Measurements from ENCODE around the gene PFN3.

PFN3 gene, protein sequence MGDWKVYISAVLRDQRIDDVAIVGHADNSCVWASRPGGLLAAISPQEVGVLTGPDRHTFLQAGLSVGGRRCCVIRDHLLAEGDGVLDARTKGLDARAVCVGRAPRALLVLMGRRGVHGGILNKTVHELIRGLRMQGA

DNA sequence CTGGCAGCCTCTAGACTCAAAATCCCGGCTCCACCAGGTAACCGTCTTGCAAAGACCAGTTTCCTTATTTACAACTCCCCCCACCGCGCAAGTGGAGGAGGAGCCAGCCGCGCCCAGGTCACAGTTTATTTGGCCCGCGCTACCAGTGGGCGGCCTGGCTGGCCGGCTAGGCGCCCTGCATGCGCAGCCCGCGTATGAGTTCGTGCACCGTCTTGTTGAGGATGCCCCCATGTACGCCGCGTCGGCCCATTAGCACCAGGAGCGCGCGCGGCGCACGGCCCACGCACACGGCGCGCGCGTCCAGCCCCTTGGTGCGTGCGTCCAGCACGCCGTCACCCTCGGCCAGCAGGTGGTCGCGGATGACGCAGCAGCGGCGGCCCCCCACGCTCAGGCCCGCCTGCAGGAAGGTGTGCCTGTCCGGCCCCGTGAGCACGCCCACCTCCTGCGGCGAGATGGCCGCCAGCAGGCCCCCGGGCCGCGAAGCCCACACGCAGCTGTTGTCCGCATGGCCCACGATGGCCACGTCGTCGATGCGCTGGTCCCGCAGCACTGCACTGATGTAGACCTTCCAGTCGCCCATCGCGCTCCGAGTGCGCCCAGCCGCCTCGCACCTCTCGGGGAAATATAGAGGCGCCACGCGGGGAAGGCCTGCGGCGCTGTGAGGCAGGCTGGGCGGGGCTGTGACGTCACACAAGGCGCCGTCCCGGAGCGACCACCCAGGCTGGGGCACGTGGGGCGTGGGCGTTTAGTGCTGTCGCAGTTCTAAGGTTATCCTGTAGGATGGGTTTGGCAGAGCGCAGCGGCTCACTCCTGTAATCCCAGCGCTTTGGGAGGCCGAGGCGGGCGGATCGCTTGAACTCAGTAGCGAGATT lies at the start of gene PFN3:
TSS of gene PFN3 (minus strand) at position 665 of the 872 bp plus-strand sequence. CDS start at position 580, 85 bp downstream.
- no peak for DNase-seq

DNA sequence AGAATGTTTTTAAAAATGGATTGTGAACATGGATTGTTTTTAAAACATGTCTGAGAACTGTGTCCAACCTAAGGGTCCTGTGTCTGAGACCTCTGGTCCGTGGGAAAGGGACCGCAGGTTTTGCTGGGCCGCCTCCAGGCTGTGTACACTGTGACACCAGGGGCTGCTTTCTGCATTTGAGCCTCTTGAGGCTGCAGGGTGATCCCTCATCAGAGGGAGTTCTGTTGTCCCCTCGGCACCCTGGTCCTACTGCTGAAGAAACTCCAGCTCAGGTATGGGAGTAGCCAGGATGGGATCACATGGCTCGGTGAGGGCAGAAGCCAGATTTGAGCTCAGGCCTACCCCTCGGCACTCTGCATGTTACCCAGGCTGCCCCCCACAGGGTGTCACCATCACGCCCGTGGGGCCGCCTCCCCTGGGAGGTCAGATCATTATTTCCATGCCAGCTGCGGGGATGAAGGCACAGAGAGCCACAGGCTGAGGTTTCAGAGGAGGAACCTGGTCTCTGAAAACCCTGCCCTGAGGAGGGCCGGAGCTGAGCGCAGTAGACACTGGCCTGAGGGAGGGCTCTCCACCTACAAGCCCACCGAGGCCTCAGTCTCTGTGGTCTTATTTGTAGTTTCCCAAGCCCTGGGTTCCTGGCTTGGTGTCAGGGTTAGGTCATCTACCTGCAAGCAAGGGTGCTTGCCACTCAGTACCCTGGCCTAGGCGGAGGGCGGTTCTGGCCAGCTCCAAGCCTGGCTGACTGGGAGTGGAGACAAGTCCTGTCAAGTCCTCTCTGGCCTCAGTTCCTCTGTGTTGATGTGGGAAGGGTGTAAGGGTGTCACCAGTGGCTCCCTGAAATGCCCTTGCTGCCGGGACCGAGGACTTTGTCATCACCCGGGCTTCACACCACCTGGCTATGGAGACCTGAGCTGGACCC lies 48.9 kb upstream of the PFN3 start:
- DNase-seq: no peak

DNA sequence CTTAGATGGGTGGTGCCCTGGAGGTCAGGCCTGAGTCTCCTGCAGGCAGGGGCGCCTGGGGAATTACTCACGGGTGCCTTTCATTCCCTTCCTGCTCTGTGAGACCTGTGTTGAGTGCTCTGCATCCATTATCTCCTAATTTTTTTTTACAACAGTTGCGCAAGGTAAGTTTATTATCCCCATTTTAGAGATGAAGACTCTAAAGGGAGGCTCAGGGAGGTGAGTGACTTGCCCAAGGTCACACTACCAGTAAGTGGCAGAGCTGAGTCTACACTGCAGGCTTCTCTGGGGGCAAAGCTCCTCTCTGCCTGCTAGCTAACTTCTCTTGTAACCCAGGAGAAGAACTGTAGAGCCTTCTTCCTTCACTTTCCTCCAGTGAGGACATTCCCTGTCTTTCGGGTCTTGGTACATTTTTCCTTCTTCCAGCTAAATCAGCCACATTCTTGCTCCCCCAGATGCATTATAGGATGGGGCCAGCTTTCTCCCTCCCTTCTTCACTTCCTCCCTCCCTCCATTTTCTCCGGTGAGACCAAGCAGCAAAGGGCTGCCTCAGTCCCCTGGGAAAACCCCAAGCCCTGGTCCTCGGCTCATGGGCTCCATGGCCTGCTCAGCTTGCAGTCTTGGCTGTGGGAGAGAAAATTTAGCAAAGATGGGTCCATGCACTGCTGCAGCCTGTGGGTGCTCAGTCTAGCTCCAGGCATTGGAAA lies 47.9 kb upstream of the PFN3 start:
- no peak for DNase-seq

DNA sequence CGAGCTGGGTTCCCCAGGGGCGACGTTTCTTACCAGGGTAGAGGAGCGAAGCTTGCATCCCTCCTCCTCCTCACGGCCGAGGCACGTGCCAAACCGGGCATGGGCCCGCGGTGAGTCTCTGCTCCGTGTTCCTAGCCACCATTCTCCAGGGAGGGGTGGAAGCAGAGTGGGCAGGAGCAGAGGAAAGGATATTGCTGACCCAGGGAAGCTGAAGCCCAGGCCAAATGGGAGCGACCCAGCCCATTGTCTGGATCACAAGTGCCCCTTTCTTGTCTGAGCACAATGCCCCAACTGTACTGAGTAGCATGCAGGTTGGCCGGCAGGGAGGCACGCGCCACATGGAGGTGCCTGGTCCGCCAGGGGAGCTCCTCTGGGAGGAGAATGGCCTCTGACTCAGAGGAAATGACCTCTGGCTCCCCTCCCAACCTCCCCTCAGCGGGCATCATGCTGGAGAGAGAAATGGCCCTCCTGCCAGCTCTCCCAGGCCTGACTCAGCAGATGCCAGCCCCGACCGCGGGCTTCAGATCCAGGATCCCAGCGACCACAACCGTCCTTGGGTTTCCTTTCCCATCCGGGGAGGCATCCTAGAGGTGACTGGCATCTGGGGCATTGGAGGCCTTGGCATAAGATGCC lies 47.3 kb upstream of the PFN3 start:
- DNase-seq: no peak

DNA sequence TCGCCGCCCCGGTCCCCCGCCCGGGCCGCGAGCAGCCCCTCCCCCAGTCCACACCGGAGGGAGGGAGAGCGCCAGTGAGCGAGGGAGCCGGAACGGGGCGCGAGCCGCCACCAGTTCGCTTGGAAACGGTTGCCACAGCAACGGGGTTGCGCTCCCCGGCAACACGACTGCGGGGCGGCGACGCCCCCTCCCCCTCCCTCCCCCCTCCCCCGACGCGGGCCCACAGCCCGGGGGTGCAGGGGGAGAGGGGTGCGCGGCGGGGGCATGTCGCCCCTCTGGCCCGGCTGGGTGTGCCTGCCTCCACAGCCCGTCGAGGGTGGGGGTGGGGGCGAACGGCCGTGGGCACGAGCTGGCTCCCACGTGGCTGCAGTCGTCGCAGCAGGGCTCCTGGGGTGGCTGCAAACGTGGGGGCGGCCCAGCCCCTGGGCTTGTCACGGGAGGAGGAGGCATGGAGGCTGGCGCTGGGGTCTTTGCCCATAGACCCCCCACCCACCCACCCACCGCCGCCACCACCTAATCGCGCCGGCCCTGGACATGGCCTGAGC lies 46.7 kb upstream of the PFN3 start:
- no peak for DNase-seq

DNA sequence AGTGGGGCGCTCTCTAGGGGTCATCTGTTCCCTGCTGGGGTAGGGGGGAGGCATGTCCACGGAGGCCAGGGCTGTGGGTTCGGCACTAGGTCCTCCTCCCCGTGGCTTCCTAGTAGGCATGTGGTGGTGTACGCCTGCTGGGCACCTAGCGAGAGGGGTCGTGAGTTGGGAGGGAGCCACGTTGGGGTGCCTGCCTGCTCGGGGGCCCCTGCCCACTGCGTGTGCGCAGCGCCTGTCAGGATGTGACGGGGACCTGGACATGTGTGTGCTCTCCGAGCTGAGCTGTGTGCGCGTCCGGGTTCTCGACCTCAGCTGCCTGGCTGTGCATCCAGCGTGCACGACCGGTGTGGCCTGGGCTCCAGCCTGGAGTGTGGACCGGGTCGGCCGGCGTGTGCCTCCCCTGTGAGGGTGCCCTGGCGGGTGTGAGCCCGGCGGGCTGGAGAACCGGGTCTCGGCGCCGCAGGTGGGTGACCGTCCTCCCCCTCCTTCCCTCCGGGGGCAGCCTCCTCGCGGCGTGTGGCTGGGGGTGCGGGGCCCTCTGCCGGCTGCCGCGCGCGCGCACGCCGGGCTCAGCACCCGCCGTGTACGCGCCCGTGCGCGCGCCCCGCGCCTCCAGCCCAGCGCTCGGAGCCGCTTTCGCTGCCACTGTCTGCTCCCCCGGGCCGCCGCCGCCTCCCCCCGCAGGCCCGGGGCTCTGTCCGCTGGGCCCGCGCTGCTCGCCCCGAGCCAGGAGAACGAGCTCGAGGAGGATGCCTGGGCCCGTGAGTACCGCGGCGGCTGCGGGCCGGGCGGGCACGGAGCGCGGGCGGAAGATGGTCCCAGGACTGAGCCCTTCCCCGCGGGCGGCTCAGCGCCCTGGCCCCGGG lies 46.0 kb upstream of the PFN3 start, which contains the start of gene PRR7:
TSS of gene PRR7 (plus strand) at position 615 of the 866 bp plus-strand sequence. CDS start 8,254 bp downstream, outside the sequence.
- DNase-seq: no peak

DNA sequence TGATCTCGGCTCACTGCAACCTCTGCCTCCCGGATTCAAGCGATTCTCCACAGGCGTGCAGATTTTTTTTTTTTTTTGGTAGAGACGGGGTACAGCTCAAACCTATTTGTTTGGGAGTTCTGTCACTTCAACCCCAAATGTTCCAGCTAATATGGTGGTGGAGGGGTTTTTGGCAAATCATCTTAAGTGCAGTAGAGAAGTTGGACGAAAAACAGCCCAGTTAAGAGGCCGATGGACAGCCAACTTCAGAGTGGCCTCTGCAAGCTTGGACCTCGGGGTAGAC lies 45.4 kb upstream of the PFN3 start:
- no peak for DNase-seq

DNA sequence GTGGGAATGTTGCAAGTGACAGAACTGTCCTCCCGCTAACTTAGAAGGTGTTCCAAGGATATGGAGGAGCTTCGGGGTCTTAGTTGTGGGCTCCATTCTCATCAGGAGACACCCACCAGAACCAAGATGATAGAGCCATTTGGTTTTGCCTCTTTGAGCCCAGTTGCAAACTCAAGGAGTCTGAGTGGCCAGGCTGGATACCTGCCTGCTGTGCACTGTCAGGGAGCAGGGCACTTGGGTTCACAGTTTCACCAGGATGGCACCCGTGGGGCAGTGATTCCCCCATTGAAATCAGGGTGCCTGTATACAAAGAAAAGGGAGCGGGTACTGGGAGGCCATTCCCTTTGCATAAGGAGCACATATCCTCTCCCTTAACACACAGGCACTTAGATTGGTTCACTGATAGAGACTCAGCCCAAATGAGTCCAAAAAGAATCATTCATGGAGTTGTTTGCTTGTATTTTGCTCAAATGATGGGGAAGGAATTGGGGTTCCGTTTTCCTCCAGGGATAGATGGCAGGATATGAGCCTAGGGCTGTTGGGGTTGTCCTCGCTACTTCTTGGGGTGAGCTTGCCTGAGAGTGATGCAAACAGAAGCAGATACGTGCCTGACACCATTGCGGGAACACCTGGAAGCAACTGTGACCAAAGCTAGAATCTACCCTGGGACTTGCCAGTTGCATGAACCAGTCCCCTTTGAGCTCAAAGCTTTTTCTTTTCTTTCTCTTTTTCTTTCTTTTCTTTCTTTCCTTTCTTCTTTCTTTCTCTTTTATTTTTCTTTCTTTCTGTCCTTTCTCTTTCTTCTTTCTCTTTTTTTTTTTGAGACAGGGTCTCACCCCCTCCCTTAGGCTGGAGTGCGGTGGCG lies 44.8 kb upstream of the PFN3 start:
- DNase-seq: no peak

DNA sequence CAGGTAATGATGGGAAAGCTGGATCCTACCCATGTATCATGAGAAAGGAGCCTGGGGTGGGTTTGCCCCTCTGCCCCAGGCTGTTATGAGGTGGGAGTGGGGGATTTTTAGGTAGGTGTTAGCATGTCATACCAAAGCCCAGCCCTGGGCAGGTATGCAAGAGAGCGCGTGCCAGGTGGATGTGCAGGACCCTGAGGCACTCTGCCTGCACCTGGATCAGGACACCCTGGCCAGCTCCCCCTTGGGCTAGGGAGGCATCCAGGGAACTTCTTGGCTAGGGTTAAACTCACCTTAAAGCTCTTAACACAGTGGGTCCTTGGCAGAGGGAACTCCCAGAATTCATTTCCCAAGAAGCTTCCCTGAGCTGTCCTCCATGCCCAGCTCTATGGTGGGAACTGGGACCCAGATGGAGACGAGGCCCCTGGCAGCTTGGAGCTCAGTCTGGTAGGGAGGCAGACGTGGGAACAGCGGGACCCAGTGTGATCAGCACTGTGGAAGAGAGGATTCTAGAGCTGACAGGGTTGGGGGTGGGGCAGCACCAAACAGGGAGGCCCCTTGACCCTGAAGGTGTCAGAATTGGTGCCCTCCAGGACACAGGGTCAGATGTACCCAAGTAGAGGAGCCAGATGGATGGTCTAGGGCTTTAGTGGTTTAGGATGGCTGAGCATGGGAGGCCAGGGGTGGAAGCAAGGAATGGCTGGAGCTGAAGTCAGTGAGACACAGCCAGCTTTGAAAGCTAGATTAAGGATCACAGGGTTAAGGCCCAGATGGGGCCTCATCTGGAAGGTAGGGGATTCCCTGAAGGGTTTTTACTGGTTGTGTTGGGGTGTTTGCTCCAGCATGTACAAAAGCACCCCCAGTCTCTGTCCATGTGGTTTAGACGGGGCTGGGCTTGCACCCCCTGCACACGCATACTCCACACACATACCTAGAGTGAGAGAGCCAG lies 43.9 kb upstream of the PFN3 start:
- DNase-seq: no peak

DNA sequence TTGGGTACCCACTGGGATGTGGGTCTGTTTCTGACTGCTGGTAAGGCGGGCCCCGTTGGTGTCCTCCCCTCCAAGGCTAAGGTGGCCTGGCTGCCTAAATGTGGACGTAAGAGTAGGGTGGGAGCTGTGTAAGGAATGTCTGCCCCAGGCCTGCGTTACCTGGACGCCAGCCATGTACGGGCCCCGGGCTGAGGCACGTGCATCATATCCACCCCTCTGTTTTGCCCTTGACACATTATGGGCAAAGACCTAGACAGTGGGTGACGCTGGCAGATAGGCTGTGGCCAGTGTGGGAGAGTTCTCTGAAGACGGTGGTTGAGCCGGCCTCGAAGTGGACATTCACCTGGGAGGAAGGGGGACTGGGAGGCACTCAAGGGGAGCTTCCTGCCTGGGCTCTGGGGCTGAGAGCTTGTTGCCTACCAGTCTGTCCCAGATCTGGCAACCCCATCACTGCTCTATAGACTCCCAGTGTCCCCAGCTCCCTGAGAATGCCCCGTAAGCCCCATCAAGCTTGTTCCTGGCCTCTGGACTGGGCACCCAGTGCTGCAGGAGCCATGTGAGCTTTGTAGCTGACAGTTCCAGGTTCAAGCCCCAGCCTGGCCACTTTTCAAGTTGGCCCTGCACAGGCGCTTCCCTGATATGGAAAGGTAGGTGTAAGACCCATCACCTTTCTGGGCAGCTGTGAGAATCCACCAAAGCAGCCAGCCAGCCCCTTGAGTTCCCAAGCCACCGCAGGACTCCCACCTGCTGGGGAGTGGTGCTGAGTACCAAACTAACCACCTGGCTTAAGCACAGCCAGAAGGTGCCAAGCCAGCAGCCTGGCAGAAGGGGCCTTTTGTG lies 42.9 kb upstream of the PFN3 start:
- no peak for DNase-seq

DNA sequence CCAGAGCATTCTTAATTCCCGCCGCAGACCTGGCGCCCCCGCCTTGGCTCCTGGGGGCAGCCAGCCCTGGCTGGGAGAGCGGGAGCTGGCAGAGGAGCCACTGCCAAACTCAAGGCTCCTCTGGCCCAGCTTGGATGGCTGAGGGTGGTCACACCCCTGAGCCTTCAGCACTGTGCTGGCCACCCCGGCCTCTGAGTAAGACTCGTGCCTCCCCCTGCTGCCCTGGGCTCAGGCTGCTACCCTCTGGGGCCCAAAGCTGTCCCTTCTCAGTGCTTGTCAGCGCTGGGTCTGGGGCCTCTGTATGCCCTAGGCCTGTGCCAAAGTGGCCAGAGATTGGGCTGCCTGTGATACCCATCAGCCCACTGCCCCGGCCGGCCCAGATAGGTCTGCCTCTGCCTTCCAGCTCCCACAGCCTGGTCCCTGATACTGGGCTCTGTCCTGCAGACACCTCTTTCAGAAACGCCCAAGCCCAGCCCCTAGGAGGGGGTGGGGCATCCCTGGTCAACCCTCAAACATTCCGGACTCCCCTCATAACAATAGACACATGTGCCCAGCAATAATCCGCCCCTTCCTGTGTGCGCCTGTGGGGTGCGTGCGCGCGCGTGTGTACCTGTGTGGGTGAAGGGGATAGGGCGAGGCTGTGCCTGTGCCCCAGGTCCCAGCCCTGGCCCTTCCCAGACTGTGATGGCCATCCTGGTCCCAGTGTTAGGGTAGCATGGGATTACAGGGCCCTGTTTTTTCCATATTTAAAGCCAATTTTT lies 41.8 kb upstream of the PFN3 start:
- no peak for DNase-seq

DNA sequence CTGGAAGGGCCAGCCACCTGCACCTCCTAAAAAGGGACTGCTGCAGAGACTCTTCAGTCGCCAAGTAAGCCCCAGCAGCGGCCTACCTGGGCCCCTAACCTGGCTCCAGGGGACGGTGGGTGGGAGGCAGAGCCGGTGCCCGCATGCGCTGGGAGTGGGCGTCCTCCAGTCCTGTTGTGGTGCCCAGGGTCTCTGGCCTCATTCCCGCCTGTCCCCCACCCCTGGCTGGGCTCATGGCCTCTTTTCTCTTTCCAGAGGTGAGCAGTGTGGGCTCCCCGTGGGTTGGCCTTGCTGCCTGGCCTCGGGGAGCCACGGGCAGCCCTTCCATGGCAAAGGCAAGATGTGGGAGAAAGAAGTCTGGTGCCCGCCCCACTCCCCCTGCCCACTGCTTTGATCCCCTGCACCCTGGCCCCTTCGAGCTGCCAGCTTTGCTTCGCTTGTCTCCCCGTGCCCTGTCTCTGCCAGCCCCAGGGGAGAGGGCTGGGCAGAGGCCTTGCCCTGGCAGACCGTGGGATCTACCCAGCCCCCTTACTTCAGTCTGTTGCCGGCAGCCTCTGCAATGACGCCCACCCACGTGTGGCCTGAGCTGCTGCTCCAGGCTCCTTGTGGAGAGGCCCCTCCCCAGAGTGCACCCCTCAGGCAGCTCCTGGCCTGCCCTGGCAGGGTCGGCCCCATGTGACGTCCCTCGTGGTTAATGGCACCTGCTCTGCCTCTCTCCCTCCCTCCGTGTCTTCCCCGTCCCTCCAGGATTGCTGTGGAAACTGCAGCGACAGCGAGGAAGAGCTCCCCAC lies 40.7 kb upstream of the PFN3 start:
- no peak for DNase-seq

DNA sequence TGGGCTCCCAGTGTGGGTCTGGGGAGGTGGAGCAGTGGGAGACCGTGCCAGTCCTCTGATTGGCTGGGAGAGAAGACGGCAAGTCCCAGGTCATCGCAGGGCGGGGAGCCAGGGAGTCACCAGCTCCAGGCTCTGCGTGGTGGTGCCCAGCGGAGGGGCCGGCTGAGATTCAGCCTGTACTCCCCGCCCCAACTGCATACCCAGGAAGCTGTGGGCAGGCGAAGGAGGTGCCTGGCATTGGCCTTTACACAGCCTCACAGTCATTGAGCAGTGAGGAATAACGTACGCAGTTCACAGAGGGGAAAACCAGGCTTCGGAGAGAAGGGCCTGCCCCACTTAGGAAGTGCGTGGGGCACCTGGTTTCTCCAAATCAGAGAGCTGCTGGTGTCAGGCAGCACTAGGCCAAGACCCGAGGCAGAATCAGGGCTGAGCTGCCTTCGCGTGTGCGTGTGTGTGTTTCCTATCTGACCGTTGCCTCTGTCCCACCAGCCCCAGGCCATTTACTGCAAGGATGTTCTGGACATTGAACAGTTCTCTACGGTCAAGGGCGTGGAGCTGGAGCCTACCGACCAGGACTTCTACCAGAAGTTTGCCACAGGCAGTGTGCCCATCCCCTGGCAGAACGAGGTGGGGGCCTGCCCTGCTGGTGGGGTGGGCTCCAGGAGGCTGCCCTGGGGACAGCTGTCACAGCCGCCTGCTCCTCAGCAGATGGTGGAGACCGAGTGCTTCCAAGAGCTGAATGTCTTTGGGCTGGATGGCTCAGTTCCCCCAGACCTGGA lies 39.9 kb upstream of the PFN3 start:
- DNase-seq: no peak

DNA sequence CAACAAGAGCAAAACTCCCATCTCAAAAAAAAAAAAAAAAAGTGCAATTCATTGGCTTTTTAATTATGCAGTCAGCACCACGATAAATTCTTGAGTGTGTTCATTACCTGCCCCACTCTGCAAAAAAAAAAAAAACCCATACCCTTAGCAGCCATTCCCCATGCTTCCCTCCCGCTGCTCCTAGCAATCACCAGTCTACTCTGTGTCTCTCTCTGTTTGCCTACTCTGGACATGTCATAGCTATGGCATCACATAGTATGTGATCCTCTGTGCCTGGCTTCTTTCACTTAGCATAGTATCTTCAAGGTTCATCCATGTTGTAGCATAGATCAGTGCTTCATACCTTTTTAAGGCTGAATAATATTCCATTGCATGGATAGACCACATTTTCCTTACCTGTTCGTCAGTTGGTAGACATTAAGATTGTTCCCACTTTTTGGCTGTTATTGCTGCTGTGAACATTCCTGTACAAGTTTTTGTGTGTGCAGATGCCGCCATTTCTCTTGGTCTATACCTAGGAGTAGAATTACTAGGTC lies 39.1 kb upstream of the PFN3 start:
- DNase-seq: no peak

DNA sequence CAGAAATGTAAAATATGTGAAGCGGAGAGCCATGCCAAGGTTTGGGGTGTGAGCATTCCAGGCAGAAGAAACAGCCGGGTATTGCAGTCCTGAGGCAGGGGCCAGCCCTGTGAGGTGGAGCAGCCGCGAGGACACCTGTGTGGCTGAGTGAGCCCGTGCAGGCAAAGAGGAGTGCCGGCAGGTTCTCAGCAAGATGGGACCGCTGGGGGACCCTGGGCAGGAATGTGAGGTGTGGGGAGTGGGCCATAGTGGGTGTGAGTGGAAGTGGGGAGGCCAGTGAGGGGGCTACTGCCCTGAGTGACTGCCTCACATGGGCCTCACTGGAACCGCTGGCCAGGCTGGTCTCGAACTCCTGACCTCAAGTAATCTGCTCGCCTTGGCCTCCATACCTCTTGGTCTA lies 38.0 kb upstream of the PFN3 start:
- DNase-seq: no peak
